ENCODE data around the gene NADK2.

DNA sequence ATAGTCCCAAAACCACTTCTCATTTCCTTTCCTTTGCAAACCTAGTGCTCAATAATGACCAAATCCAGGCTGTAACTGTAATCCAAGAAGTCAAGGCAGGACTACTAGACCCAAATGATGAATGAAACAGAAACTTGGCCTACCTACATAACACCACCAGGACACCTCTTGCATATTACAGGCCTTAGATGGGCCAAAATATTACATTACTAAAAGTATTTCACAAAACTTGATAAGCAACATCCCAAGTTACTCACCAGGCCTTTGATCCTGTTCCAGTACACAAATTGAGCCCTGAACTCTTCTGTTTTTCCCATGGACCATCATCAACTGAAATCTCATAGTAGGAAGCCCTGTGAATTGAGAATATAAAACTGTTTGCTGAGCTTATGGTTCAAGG is 34.8 kb downstream of the NADK2 start:
- TF ChIP-seq FOXM1 (IDR thresholded peaks at IDR 0.05; ENCODE audit: borderline replicate concordance) (no peak), TARDBP (IDR thresholded peaks at IDR 0.05) (no peak), SP1 (IDR thresholded peaks at IDR 0.05) (no peak), FOXK2 (IDR thresholded peaks at IDR 0.05) (no peak), SUZ12 (IDR thresholded peaks at IDR 0.05) (no peak), L3MBTL2 (conservative IDR thresholded peaks at IDR 0.05) (no peak)
